ENCODE data around the gene PTCD3. TPM values are rescaled to one million over a fixed set of nuclear protein-coding genes. Genes with fewer than 3 reads are reported as not detected.

The PTCD3 gene
- total RNA-seq, 3 donors from 2014 or later, result 70.1 to 126 (median 99.1) TPM

- no peak for DNase-seq (ENCODE audit: low spot score in 2 of 2)
- H3K36me3 ChIP-seq, result no peaks in the 10 kb centered on the region
- H3K4me1 ChIP-seq, result no peaks in the 10 kb centered on the region
Measured at GRCh38 chr2:86175828-86176227, 69.8 kb downstream of the PTCD3 start.

GRCh38 chr2:86176597-86176996 lies 70.6 kb downstream of the PTCD3 start:
- intact Hi-C loops (cut with DNase I; ENCODE audit: low total_unique reads), result no loop called here
- Histone ChIP-seq H3K4me3 (no peak overlapping the region), H3K27ac (no peak overlapping the region), H3K4me1 (no peaks in the 10 kb centered on the region), H3K27me3 (no peaks in the 10 kb centered on the region), H3K36me3 (no peaks in the 10 kb centered on the region), H3K9me3 (no peaks in the 10 kb centered on the region)
- TF ChIP-seq CTCF (IDR thresholded peaks at IDR 0.05) (no peak), POLR2A (IDR thresholded peaks at IDR 0.05) (no peak), POLR2AphosphoS5 (IDR thresholded peaks at IDR 0.05) (no peak)
- no peak for DNase-seq (ENCODE audit: low spot score in 2 of 2)

More at GRCh38 chr2:86175828-86176227, 69.8 kb downstream of the PTCD3 start:
- Histone ChIP-seq H3K27me3 (no peaks in the 10 kb centered on the region), H3K27ac (no peak overlapping the region), H3K9me3 (no peaks in the 10 kb centered on the region), H3K4me3 (no peak overlapping the region)
- TF ChIP-seq POLR2A (IDR thresholded peaks at IDR 0.05) (no peak), CTCF (IDR thresholded peaks at IDR 0.05) (no peak)
- intact Hi-C loops (cut with DNase I; ENCODE audit: low total_unique reads), result no loop called here

GRCh38 chr2:86185517-86186212 lies 79.6 kb downstream of the PTCD3 start:
- Histone ChIP-seq H3K9me3 (no peaks in the 10 kb centered on the region), H3K4me3 (no peak overlapping the region), H3K36me3 (no peaks in the 10 kb centered on the region), H3K27ac (peak overlapping the region in 1 of 2 donors; percentile 31), H3K4me1 (no peaks in the 10 kb centered on the region), H3K27me3 (no peaks in the 10 kb centered on the region)
- intact Hi-C loops (cut with DNase I; ENCODE audit: low total_unique reads), result no loop called here
- DNase-seq (ENCODE audit: low spot score in 2 of 2), result no peak
- TF ChIP-seq CTCF (IDR thresholded peaks at IDR 0.05), result no peak
- no peak for TF ChIP-seq POLR2A (IDR thresholded peaks at IDR 0.05)
- no peak for TF ChIP-seq POLR2AphosphoS5 (IDR thresholded peaks at IDR 0.05)

GRCh38 chr2:86186431-86186830 lies 80.4 kb downstream of the PTCD3 start:
- no peaks in the 10 kb centered on the region for H3K9me3 ChIP-seq
- no peak overlapping the region for H3K4me3 ChIP-seq
- H3K27ac ChIP-seq, result no peak overlapping the region
- no peaks in the 10 kb centered on the region for H3K4me1 ChIP-seq
- intact Hi-C loops (cut with DNase I; ENCODE audit: low total_unique reads), result no loop called here
- H3K36me3 ChIP-seq, result no peaks in the 10 kb centered on the region
- DNase-seq (ENCODE audit: low spot score in 2 of 2), result no peak
- no peaks in the 10 kb centered on the region for H3K27me3 ChIP-seq
- TF ChIP-seq POLR2A (IDR thresholded peaks at IDR 0.05) (no peak), CTCF (IDR thresholded peaks at IDR 0.05) (no peak), POLR2AphosphoS5 (IDR thresholded peaks at IDR 0.05) (no peak)

- no peak for DNase-seq (ENCODE audit: low spot score in 2 of 2)
- H3K9me3 ChIP-seq, result no peaks in the 10 kb centered on the region
- TF ChIP-seq POLR2A (IDR thresholded peaks at IDR 0.05), result no peak
- no peak for TF ChIP-seq CTCF (IDR thresholded peaks at IDR 0.05)
- no peak for TF ChIP-seq POLR2AphosphoS5 (IDR thresholded peaks at IDR 0.05)
- intact Hi-C loops (cut with DNase I; ENCODE audit: low total_unique reads), result no loop called here
- no peaks in the 10 kb centered on the region for H3K27me3 ChIP-seq
- H3K36me3 ChIP-seq, result no peaks in the 10 kb centered on the region
- peaks cover 7 to 8% of the 10 kb centered on the region in 2 donors for H3K4me1 ChIP-seq
- no peak overlapping the region for H3K4me3 ChIP-seq
- H3K27ac ChIP-seq, result no peak overlapping the region
Measured at GRCh38 chr2:86189782-86190416, 83.9 kb downstream of the PTCD3 start.

Measured in breast epithelium (tissue), 4 donors.